RWPE1 (cell line): Measurements from ENCODE around the gene PRKN.

Experiments used
- CTCF ChIA-PET: fragments of 350-600 bp; sonication (Branson Sonifier 250); formaldehyde crosslinking; extraction: SDS; loops from one replicate; lab custom pipeline; 2021; lab: Yijun Ruan, JAX
- POLR2A ChIA-PET: fragments of 400-600 bp; formaldehyde crosslinking; extraction: SDS; loops from one replicate; lab custom pipeline; 2020; ENCODE audit warnings: antibody characterized with exemption; ENCODE audit not compliant: low non-redundant PET; lab: Yijun Ruan, JAX
- DNase-seq: peaks from one replicate; pipeline ENCODE4 v3.0.0; 2012; ENCODE audit warnings: low spot score
- H3K27ac ChIP-seq: fragments of 450-650 bp; 2 replicates; pipeline ENCODE4 v1.5.1; 2017
- CTCF ChIP-seq: fragments of 450-650 bp; conservative IDR thresholded peaks from 2 replicates; pipeline ENCODE4 v1.5.1; 2017; ENCODE audit warnings: low read depth, mild to moderate bottlenecking

PRKN gene

GRCh38 chr6:161487217-161487531 lies 1240.4 kb downstream of the PRKN start:
- ChIA-PET CTCF (interaction anchor here (1.8 kb wide), 1 partner anchor 69 kb away, joined by 8 read pairs; no protein-coding TSS in a partner anchor), POLR2A (no interaction called here)
- TF ChIP-seq CTCF, result no peak

GRCh38 chr6:161486361-161487216 lies 1241.0 kb downstream of the PRKN start:
- H3K27ac ChIP-seq, result peak overlapping the region; percentile 43; the same call in 1 of the 2 replicates
- POLR2A ChIA-PET, result no interaction called here
- DNase-seq, result peak; percentile 87
- TF ChIP-seq CTCF, result no peak
- CTCF ChIA-PET, result interaction anchor here (0.6 to 1.8 kb wide), 3 partner anchors 11 to 1885 kb away, joined by 3 to 8 read pairs (median 3); no protein-coding TSS in a partner anchor

More at GRCh38 chr6:161487217-161487531, 1240.4 kb downstream of the PRKN start:
- H3K27ac ChIP-seq, result peak overlapping the region; percentile 43; the same call in 1 of the 2 replicates
- DNase-seq, result no peak

GRCh38 chr6:161482517-161482858 lies 1245.1 kb downstream of the PRKN start:
- no peak for TF ChIP-seq CTCF
- ChIA-PET POLR2A (no interaction called here), CTCF (interaction anchor here (1.5 kb wide), 1 partner anchor 65 kb away, joined by 4 read pairs; no protein-coding TSS in a partner anchor)
- no peak for DNase-seq
- no peak overlapping the region for H3K27ac ChIP-seq

- no peak overlapping the region for H3K27ac ChIP-seq
- DNase-seq, result no peak
- TF ChIP-seq CTCF, result no peak
- ChIA-PET POLR2A (no interaction called here), CTCF (interaction anchor here (1.5 kb wide), 1 partner anchor 64 kb away, joined by 4 read pairs; no protein-coding TSS in a partner anchor)
Measured at GRCh38 chr6:161481786-161482516, 1245.6 kb downstream of the PRKN start.

- ChIA-PET CTCF (interaction anchor here (0.7 kb wide), 1 partner anchor 143 kb away, joined by 3 read pairs; no protein-coding TSS in a partner anchor), POLR2A (no interaction called here)
- DNase-seq, result no peak
- H3K27ac ChIP-seq, result no peak overlapping the region
- TF ChIP-seq CTCF, result no peak
Measured at GRCh38 chr6:161480421-161481155, 1247.0 kb downstream of the PRKN start.

GRCh38 chr6:161479376-161479775 lies 1248.2 kb downstream of the PRKN start:
- ChIA-PET CTCF (no interaction called here), POLR2A (no interaction called here)
- no peak for TF ChIP-seq CTCF
- no peak for DNase-seq
- no peak overlapping the region for H3K27ac ChIP-seq
